OCI-LY1 (cell line): ENCODE measurements around the gene CLDN20.

Source experiments
- EZH2 ChIP-seq: fragments of 200-600 bp; sonication (generic), shearing (Covaris generic); IDR thresholded peaks from 2 replicates; pipeline ENCODE4 v1.8.0; 2017; ENCODE audit warnings: borderline replicate concordance, mixed run types, mild to moderate bottlenecking, antibody characterized with exemption, low read length, moderate library complexity, mixed read lengths
- TF ChIP-seq, protein P1 (sequence below): fragments of 200-600 bp; sonication (generic), shearing (Covaris generic); IDR thresholded peaks from 2 replicates; pipeline ENCODE4 v1.5.1; 2017; ENCODE audit warnings: mild to moderate bottlenecking, antibody characterized with exemption, low read length, moderate library complexity, mixed read lengths

- TF ChIP-seq, protein P1, sequence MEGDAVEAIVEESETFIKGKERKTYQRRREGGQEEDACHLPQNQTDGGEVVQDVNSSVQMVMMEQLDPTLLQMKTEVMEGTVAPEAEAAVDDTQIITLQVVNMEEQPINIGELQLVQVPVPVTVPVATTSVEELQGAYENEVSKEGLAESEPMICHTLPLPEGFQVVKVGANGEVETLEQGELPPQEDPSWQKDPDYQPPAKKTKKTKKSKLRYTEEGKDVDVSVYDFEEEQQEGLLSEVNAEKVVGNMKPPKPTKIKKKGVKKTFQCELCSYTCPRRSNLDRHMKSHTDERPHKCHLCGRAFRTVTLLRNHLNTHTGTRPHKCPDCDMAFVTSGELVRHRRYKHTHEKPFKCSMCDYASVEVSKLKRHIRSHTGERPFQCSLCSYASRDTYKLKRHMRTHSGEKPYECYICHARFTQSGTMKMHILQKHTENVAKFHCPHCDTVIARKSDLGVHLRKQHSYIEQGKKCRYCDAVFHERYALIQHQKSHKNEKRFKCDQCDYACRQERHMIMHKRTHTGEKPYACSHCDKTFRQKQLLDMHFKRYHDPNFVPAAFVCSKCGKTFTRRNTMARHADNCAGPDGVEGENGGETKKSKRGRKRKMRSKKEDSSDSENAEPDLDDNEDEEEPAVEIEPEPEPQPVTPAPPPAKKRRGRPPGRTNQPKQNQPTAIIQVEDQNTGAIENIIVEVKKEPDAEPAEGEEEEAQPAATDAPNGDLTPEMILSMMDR: no peak
- TF ChIP-seq EZH2: no peak
Measured at GRCh38 chr6:155292711-155293110, 28.9 kb downstream of the CLDN20 start.
